BJ (cell line): ENCODE measurements around the gene YWHAH. TPM values are rescaled to one million over a fixed set of nuclear protein-coding genes. Genes with fewer than 3 reads are reported as not detected.

Experiments used
- CTCF ChIA-PET: fragments of 350-600 bp; formaldehyde crosslinking; extraction: SDS; loops from one replicate; lab custom pipeline; 2021; ENCODE audit warnings: antibody characterized with exemption, inconsistent platforms; lab: Yijun Ruan, JAX
- POLR2A ChIA-PET: fragments of 300-600 bp; sonication (Branson Sonifier 250); formaldehyde crosslinking; extraction: SDS; loops from one replicate; lab custom pipeline; 2021; ENCODE audit warnings: antibody characterized with exemption; lab: Charles Lee
- DNase-seq: peaks from one replicate; pipeline ENCODE4 v3.0.0-alpha.2; 2011; ENCODE audit warnings: low read depth
- H3K27me3 ChIP-seq: 2 replicates; pipeline ENCODE4 v1.6.0; 2011; ENCODE audit warnings: low read length; ENCODE audit not compliant: control insufficient read depth, insufficient read depth
- H3K36me3 ChIP-seq: 2 replicates; pipeline ENCODE4 v1.5.1; 2011; ENCODE audit warnings: low read length; ENCODE audit not compliant: control insufficient read depth, insufficient read depth
- H3K4me3 ChIP-seq: 2 replicates; pipeline ENCODE4 v1.5.1; 2011; ENCODE audit warnings: low read depth, mild to moderate bottlenecking, control low read depth, low read length
- CTCF ChIP-seq: IDR thresholded peaks from 2 replicates; pipeline ENCODE4 v1.5.1; 2011; ENCODE audit warnings: low read depth, mild to moderate bottlenecking, control low read depth, inconsistent platforms, low read length, moderate library complexity; ENCODE audit not compliant: insufficient read depth
- polyA plus RNA-seq: library from polyadenylated mRNA; depleted of rRNA; stranded (reverse); fragments of >200 nt; gene quantifications from 2 replicates; pipeline ENCODE4 v1.2.3, GENCODE V29; 2011

The YWHAH gene
- polyA plus RNA-seq, 1 experiment: 146 TPM

- CTCF ChIA-PET: interaction anchor here (0.8 kb wide), 1 partner anchor 30 kb away, joined by 3 read pairs; no protein-coding TSS in a partner anchor
- H3K4me3 ChIP-seq: no peak overlapping the region
- TF ChIP-seq CTCF: no peak
- DNase-seq: no peak
- POLR2A ChIA-PET: no interaction called here
- H3K27me3 ChIP-seq: no peaks in the 10 kb centered on the region
- peaks cover 1% of the 10 kb centered on the region for H3K36me3 ChIP-seq
These were observed 45.4 kb upstream of the YWHAH start for GRCh38 chr22:31898926-31899325.

GRCh38 chr22:31899669-31900068, 44.7 kb upstream of the YWHAH start:
- H3K27me3 ChIP-seq: no peaks in the 10 kb centered on the region
- peaks cover 1% of the 10 kb centered on the region for H3K36me3 ChIP-seq
- no peak for TF ChIP-seq CTCF
- no peak for DNase-seq
- H3K4me3 ChIP-seq: no peak overlapping the region
- POLR2A ChIA-PET: no interaction called here
- CTCF ChIA-PET: no interaction called here

- Histone ChIP-seq H3K4me3 (no peak overlapping the region), H3K27me3 (no peaks in the 10 kb centered on the region), H3K36me3 (peaks cover 3% of the 10 kb centered on the region)
- TF ChIP-seq CTCF: no peak
- POLR2A ChIA-PET: no interaction called here
- no peak for DNase-seq
- CTCF ChIA-PET: no interaction called here
These were observed 42.8 kb upstream of the YWHAH start for GRCh38 chr22:31901388-31902137.

- H3K27me3 ChIP-seq: no peaks in the 10 kb centered on the region
- H3K36me3 ChIP-seq: peaks cover 5% of the 10 kb centered on the region
- no peak for DNase-seq
- ChIA-PET CTCF (no interaction called here), POLR2A (no interaction called here)
- TF ChIP-seq CTCF: no peak
- no peak overlapping the region for H3K4me3 ChIP-seq
These were observed 39.7 kb upstream of the YWHAH start for GRCh38 chr22:31904651-31905050.

- no peaks in the 10 kb centered on the region for H3K27me3 ChIP-seq
- ChIA-PET CTCF (no interaction called here), POLR2A (interaction anchor here (0.6 kb wide), 1 partner anchor 42 kb away, joined by 3 read pairs; no protein-coding TSS in a partner anchor)
These were observed 39.0 kb upstream of the YWHAH start for GRCh38 chr22:31905356-31905755.

More at GRCh38 chr22:31905356-31905755, 39.0 kb upstream of the YWHAH start:
- no peak for DNase-seq
- Histone ChIP-seq H3K4me3 (no peak overlapping the region), H3K36me3 (peaks cover 5% of the 10 kb centered on the region; the same call in 1 of the 2 replicates)
- no peak for TF ChIP-seq CTCF
